ENCODE results near the gene C1QTNF1.

GRCh38 chr17:79050551-79050950, 26.6 kb downstream of the C1QTNF1 start:
- TF ChIP-seq CTCF (IDR thresholded peaks at IDR 0.05) (no peak), EP300 (IDR thresholded peaks at IDR 0.05) (no peak), POLR2A (IDR thresholded peaks at IDR 0.05) (no peak)
